ENCODE results near the gene CDH16. TPM values are rescaled to one million over a fixed set of nuclear protein-coding genes. Genes with fewer than 3 reads are reported as not detected.

CDH16 gene
- total RNA-seq, 1 experiment from 2014 or later, result not detected

DNA sequence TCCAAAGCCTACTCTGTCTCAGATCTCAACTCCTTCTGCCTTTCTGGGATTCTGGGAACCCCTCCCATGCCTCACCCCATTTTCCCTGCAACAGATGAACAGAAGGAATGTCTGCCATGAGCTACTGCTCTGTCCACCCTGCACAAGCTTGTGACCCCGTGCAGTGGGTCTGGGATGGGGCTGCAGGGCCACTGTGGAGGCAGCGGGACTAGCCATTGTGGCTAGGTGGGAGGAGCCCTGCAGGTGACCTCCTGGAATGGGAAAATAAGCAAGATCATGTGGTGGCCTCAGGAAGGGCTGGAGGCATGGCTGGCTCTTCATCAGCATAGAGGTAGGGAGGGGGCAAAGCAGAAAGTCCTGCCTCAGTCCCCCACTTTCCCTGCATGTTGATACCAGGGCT, 24.6 kb downstream of the CDH16 start:
- Histone ChIP-seq H3K4me3 (no peak overlapping the region), H3K27me3 (peaks cover 4% of the 10 kb centered on the region; the same call in 1 of the 2 replicates), H3K9me3 (replicated peaks) (no peaks in the 10 kb centered on the region), H3K27ac (no peak overlapping the region), H3K4me1 (no peaks in the 10 kb centered on the region; the same call in 1 of the 2 replicates), H3K36me3 (no peaks in the 10 kb centered on the region)
- no peak for DNase-seq

DNA sequence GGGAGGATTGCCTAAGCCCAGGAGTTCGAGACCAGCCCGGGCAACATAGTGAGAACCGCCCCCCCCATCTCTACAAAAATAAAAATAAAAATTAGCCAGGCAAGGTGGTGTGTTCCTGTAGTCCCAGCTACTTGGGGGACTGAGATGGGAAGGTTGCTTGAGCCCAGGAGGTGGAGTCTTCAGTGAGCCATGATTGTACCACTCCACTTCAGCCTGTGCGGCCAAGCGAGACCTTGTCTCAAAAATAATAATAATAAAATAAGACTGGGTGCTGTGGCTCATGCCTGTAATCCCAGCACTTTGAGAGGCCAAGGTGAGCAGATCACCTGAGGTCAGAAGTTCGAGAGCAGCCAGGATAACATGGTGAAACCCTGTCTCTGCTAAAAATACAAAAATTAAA, 26.9 kb downstream of the CDH16 start:
- Histone ChIP-seq H3K4me3 (no peak overlapping the region), H3K36me3 (0 out of 2 replicates have a peak, but pooled peaks cover 4% of the 10 kb centered on the region), H3K4me1 (no peaks in the 10 kb centered on the region; the same call in 1 of the 2 replicates), H3K27me3 (peaks cover 4% of the 10 kb centered on the region; the same call in 1 of the 2 replicates), H3K27ac (no peak overlapping the region), H3K9me3 (replicated peaks) (no peaks in the 10 kb centered on the region)
- no peak for DNase-seq

DNA sequence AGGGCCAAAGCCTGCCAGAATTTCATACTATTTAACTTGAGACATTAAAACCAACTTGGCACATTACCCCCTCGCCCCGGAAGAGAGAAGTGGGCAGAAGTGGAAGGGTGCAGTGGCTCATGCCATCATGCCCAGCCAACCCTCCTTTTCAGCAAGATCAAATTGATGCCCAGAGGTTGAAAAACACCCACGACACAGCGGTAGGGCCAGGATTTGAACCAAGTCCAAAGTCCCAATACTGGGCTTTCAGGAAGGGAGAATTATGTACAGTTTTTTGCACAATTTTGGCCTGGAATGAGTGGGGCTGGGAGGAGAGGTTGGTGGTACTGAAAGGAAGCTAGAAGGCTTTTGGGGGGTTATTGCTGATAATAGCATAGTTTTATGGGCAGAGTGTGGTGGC, 27.3 kb downstream of the CDH16 start:
- no peak for DNase-seq
- H3K4me1 ChIP-seq, result no peaks in the 10 kb centered on the region
- no peak overlapping the region for H3K27ac ChIP-seq
- peaks cover 4% of the 10 kb centered on the region; the same call in 1 of the 2 replicates for H3K27me3 ChIP-seq
- no peak overlapping the region for H3K4me3 ChIP-seq
- H3K9me3 ChIP-seq (replicated peaks), result no peaks in the 10 kb centered on the region
- H3K36me3 ChIP-seq, result peaks cover 4% of the 10 kb centered on the region; the same call in 1 of the 2 replicates

DNA sequence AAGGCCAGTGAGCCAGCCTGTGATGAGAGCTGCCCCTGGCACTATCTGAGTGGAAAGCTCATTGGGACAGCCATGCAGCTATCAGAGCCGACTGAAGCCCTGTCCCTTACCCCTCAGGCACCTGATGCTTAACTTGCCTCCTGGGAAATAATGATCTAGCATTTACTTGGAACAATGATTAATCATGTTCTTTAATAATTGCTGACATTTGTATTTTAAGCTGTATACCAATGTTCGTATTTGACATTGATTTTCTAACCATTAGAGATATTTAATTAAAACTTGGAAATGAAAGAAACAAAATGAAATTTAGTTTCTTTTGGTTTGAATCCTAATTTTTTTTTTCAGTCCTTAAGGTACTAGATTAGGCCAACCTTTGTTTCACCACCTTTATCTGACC, 27.9 kb downstream of the CDH16 start:
- H3K36me3 ChIP-seq, result peaks cover 9% of the 10 kb centered on the region
- DNase-seq, result no peak
- no peak overlapping the region for H3K4me3 ChIP-seq
- no peak overlapping the region for H3K27ac ChIP-seq
- no peaks in the 10 kb centered on the region for H3K9me3 ChIP-seq (replicated peaks)
- H3K27me3 ChIP-seq, result peaks cover 1% of the 10 kb centered on the region; the same call in 1 of the 2 replicates
- no peaks in the 10 kb centered on the region for H3K4me1 ChIP-seq

DNA sequence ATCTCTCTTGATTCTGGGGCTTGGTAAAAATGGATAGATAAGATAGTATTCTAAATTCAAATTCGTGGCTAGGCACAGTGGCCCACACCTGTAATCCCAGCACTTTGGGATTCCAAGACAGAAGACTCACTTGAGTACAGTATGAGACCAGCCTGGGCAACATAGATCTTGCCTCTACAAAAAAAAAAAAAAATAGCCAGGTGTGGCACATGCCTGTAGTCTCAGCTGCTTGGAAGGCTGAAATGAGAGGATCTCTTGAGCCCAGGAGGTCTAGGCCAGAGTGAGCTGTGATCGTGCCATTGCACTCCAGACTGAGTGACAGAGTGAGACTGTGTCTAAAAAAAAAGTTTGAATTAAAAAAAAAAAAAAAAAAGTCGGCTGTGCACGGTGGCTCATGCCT, 29.1 kb downstream of the CDH16 start:
- DNase-seq, result no peak
- Histone ChIP-seq H3K27ac (no peak overlapping the region), H3K4me3 (no peak overlapping the region), H3K36me3 (peaks cover 15% of the 10 kb centered on the region), H3K4me1 (no peaks in the 10 kb centered on the region), H3K27me3 (no peaks in the 10 kb centered on the region), H3K9me3 (replicated peaks) (no peaks in the 10 kb centered on the region)

DNA sequence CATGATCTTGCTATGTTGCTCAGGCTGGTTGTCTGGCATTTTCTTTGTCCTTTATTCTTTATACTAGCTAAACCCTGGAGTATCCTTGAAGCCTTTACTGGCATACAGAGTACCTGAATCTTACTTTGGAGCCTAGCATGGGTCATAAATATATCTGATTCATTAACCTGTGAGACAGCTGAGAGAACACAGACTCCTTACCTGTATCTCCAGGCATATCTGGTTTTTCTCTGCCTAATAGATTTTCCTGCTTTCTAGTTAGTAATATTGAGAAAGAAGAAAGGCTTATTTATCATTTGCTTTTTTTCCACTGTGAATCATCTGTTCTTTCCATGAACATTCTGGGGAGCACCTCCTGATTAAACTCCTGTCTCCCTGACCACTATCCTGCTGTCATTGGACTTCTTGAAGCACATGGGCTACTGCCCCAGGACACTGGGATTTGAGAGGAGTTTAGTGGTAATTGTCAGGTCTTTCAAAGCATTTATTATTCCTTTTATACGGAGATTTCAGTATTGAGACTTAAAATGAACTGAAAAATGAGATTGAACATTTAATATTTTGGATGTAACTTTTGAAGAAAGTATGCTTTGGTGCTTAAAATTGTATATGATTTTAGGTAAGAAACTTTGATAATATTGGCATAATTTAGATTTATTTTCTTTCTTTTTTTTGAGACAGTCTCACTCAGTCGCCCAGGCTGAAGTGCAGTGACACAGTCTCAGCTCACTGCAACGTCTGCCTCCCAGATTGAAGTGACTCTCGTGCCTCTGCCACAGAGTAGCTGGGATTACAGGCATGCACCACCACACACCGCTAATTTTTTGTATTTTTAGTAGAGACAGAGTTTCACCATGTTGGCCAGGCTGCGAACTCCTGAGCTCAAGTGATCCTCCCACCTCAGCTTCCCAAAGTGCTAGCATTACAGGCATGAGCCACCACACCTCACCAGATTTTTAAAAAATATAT, 29.8 kb downstream of the CDH16 start:
- Histone ChIP-seq H3K4me3 (no peak overlapping the region), H3K27me3 (no peaks in the 10 kb centered on the region), H3K27ac (no peak overlapping the region), H3K4me1 (no peaks in the 10 kb centered on the region), H3K9me3 (replicated peaks) (no peaks in the 10 kb centered on the region), H3K36me3 (peaks cover 20% of the 10 kb centered on the region)
- no peak for DNase-seq

DNA sequence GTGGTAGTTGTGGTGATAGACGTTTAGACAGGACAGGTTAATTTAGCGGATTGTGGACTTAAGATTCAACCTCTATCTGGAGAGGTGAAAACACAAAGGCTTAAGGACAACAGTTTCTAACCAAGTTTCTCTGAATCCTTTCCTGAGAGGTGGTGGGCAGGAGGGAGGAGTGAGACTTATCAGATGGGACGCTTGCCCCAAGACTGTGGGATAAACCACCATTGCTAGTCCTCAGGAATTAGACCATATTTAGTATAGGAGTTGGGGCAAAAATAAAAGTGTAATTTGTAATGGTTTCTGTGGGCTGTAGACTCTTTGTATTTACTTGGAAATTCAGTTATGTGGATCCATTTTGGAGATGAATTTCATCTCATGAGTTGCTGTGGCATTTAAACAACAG, 31.8 kb downstream of the CDH16 start:
- Histone ChIP-seq H3K27me3 (no peaks in the 10 kb centered on the region), H3K27ac (no peak overlapping the region), H3K9me3 (replicated peaks) (no peaks in the 10 kb centered on the region), H3K4me1 (no peaks in the 10 kb centered on the region), H3K4me3 (no peak overlapping the region), H3K36me3 (peaks cover 20% of the 10 kb centered on the region)
- no peak for DNase-seq

DNA sequence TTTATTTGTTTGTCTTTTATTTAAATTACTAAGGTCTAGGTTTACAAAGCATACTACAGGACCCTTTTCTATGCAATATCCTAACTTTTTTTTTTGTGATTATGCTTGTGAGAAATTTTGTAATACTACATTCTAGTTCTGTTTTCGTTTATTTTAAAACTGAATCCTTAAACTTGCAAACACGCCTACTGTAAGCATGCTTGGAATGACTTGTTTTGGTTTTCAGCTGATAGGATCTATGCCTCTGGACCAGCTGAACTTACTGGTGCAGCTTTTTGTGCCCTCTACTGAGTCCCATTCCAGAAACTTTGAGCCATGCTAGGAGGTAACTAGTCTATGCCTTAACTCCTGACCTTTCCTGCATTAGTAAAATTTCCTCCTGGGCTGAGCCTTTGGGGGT, 32.4 kb downstream of the CDH16 start:
- Histone ChIP-seq H3K27me3 (no peaks in the 10 kb centered on the region), H3K36me3 (peaks cover 20% of the 10 kb centered on the region), H3K4me1 (no peaks in the 10 kb centered on the region), H3K9me3 (replicated peaks) (no peaks in the 10 kb centered on the region), H3K27ac (no peak overlapping the region), H3K4me3 (no peak overlapping the region)
- no peak for DNase-seq

DNA sequence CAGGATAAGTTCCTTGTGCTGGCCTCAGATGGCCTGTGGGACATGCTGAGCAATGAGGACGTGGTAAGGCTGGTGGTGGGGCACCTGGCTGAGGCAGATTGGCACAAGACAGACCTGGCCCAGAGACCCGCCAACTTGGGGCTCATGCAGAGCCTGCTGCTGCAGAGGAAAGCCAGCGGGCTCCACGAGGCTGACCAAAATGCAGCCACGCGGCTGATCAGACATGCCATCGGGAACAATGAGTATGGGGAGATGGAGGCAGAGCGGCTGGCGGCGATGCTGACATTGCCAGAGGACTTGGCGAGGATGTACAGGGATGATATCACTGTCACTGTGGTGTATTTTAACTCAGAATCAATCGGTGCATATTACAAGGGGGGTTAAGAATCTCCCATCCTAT, 33.2 kb downstream of the CDH16 start:
- Histone ChIP-seq H3K36me3 (peaks cover 20% of the 10 kb centered on the region), H3K4me3 (no peak overlapping the region), H3K9me3 (replicated peaks) (no peaks in the 10 kb centered on the region), H3K27ac (no peak overlapping the region), H3K4me1 (no peaks in the 10 kb centered on the region), H3K27me3 (no peaks in the 10 kb centered on the region)
- DNase-seq, result no peak

DNA sequence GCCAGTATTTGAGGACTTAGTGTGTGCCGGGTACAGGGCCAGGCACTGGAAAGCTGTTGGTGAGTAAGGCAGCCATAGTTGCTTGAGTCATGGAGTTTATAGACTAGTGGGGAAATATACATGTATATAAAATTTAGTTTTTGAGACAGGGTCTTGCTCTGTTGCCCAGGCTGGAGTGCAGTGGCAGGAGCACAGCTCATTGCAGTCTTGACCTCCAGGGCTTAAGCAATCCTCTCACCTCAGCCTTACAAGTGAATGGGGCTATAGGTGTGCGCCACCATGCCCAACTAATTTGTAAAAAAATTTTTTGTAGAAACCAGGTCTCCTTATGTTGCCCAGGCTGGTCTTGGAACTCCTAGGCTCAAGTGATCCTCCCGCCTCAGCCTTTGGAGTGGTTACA, 36.0 kb downstream of the CDH16 start:
- H3K27me3 ChIP-seq, result no peaks in the 10 kb centered on the region
- no peak overlapping the region for H3K27ac ChIP-seq
- no peaks in the 10 kb centered on the region for H3K9me3 ChIP-seq (replicated peaks)
- peaks cover 20% of the 10 kb centered on the region for H3K36me3 ChIP-seq
- H3K4me1 ChIP-seq, result peaks cover 16% of the 10 kb centered on the region
- H3K4me3 ChIP-seq, result no peak overlapping the region
- no peak for DNase-seq

DNA sequence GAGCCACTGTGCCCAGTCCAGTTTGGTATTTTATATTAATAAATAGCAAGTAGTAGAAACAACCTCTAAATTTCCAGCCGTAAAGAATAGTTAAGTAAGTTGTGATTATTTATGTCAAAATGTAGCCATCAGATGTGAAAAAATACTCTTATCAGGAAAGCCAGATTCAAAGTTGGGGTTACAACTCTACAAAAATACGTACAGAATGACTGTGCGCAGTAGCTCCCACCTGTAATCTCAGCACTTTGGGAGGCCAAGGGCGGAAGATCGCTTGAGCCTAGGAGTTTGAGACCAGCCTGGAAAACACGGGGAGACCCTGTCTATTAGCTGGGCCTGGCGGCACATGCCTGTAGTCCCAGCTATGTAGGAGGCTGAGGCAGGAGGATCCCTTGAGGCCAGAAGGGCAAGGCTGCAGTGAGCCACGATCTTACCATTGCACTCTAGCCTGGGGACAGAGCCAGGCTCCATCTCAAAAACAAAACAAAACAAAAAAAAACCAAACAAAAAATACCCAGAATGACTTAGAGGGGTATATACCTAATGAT, 36.6 kb downstream of the CDH16 start:
- no peaks in the 10 kb centered on the region for H3K9me3 ChIP-seq (replicated peaks)
- H3K27ac ChIP-seq, result no peak overlapping the region
- no peaks in the 10 kb centered on the region for H3K27me3 ChIP-seq
- peaks cover 16% of the 10 kb centered on the region for H3K4me1 ChIP-seq
- no peak overlapping the region for H3K4me3 ChIP-seq
- DNase-seq, result no peak
- peaks cover 16% of the 10 kb centered on the region for H3K36me3 ChIP-seq

DNA sequence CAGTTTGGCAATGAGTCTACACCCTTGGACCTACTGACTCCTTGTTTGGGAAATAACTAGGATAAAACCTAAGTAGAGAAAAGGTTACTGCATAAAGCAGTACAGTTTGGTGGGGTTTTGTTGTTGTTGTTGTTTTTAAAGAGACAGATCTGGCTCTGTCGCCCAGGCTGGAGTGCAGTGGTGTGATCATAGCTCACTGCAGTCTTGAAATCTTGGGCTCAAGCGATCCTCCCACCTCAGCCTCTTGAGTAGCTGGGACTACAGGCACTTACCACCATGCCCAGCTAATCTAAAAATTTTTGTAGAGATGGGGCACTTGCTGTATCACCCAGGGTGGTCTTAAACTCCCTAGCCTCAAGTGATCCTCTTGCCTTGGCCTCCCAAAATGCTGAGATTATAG, 37.1 kb downstream of the CDH16 start:
- H3K4me1 ChIP-seq, result peaks cover 16% of the 10 kb centered on the region
- DNase-seq, result no peak
- no peaks in the 10 kb centered on the region for H3K9me3 ChIP-seq (replicated peaks)
- peaks cover 16% of the 10 kb centered on the region for H3K36me3 ChIP-seq
- no peak overlapping the region for H3K27ac ChIP-seq
- H3K4me3 ChIP-seq, result peak overlapping the region; percentile 69
- no peaks in the 10 kb centered on the region for H3K27me3 ChIP-seq

DNA sequence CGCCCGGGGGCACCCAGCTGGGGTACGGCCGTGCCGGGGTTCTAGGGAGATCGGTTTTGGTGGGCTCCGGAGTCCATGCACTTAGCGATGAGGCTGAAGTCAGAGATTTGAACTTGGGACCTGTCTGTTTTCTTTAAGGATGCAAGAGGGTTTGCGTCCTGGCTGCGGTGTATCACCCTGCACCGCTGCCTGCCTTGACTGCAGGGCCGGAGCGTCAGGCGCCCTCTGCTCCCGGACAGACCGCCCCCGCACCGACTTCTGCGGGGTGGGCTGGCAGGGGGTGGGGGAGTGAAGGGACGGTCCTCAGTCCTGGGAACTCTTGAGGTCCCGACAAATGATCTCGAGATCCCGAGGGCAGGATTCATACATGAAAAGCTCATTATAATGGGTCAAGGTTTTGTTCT, 37.7 kb downstream of the CDH16 start:
- Histone ChIP-seq H3K4me1 (peaks cover 16% of the 10 kb centered on the region), H3K27ac (peak overlapping the region; percentile 7; the same call in 1 of the 2 replicates), H3K27me3 (no peaks in the 10 kb centered on the region), H3K4me3 (peak overlapping the region; percentile 69), H3K9me3 (replicated peaks) (no peaks in the 10 kb centered on the region), H3K36me3 (peaks cover 13% of the 10 kb centered on the region)
- DNase-seq, result no peak

DNA sequence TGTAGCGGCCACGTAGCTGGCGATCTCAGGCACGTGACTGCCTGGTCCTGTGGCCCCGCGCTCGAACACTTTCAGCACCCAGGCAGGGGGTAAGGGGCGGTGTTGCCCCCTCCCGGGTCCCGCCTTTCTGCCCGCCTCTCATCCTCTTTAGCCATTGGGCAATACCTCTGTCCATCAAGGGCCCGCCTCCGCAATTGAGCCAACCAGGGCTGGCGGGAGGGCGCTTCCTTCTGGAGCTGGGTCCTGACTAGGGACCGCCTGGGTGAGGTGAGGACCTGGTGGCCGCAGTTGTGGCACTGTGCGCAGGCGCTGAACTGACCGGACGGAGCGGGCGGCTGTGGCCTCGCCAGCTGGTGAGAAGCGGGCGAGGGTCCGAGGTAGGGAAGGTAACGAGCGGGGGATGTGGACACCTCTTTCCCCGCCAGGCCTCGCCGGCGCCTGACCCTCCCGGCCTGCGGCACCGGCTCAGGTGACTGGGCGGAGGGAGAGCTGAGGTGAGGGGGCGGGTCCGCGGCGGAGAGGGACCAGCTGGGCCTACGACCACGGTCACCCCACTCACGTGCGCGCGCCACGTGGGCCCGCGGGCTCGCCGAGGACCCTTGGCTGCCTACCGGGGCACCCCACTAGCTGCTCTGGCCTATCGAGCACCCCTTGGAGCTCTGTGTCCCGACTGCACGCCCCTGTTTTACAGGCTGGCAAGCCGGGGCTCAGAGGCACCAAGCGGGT, 38.2 kb downstream of the CDH16 start, which contains the start of gene PDP2:
TSS of gene PDP2 (plus strand) at position 228 of the 726 bp plus-strand sequence. CDS start 3,770 bp downstream, outside the sequence.
- peak within 1 kb of the TSS; percentile 7 for H3K27ac ChIP-seq
- H3K4me3 ChIP-seq, result peak within 1 kb of the TSS; percentile 69
- peaks cover 9% of the 10 kb centered on the region for H3K36me3 ChIP-seq
- H3K4me1 ChIP-seq, result peaks cover 20% of the 10 kb centered on the region
- no peaks in the 10 kb centered on the region for H3K9me3 ChIP-seq (replicated peaks)
- no peaks in the 10 kb centered on the region for H3K27me3 ChIP-seq
- peak; percentile 99 for DNase-seq

DNA sequence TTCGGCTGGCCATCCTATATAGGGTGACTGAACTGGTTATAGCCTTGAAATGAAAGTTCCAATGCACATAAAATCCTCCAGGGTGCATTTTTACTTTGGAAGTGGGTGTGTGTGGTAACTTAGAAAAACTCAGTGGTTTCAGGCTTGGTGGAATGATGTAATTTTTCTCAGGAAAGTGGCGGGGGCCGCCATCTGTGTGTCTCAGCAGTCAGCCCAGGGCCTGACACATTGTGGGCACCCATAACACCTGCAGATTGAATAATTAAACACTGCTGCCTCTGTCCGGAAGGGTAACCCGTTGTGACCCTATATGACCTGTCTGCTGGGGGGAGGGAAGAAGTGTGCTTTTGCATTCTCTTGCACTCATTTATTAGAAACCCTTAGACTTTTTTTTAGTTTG, 40.6 kb downstream of the CDH16 start:
- peak; percentile 44 to 52 for DNase-seq
- Histone ChIP-seq H3K4me3 (no peak overlapping the region), H3K9me3 (replicated peaks) (no peaks in the 10 kb centered on the region), H3K36me3 (no peaks in the 10 kb centered on the region), H3K4me1 (peaks cover 32% of the 10 kb centered on the region), H3K27me3 (no peaks in the 10 kb centered on the region), H3K27ac (peak overlapping the region; percentile 22; the same call in 1 of the 2 replicates)

Measured in SJCRH30 (cell line).